Ammon's horn (tissue), 1 donor: ENCODE results near the gene FBXO31.
"Not testable (repeated sequence)": the region's sequence is repeated elsewhere in the genome, so short reads cannot be mapped to it uniquely, and the experiment has no call there.

Source experiments
- DNase-seq: peaks from one replicate; pipeline ENCODE4 v3.0.0-alpha.2; 2016; ENCODE audit warnings: low spot score

FBXO31 gene

DNA sequence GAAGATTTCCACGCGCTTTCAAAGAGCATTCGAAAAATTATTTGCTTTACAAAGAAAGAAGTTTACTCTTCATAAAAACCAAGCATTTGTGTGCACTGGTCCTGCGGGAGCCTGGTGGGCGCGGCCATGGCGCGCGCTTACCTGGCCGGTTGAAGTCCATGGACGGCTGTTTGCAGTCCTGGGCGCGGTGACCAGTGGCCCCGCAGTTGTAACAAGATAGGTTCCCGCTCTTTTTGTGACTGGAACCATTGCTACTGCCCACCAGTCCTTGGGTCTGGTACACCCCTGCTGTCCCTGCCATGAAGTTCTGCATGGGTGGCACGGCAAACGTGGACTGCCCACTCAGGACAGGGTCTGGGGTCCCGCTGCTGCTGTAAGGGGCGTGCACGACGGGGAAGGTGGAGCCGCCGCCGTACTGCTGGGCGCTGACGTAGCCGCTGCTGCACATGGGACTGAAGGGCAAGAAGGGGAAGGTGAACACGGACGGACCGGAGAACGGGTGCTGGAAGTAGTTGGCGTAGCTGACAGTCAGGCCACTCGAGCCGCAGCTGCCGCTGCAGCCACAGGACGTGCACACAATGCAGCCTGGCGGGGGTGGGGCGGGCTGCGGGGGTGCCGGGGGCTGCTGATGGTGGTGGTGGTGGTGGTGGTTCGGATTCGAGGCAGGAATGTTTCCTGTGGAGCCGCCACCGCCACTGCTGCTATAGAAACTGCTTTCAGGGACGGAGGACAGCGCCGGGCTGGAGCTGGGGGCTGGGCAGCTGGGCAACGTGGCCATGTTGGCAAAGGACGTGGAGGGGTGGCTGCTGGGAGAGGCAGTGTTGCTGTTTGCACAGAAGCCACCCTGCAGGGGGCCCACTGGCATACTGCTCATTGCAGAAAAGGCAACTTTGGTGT is 28.0 kb upstream of the FBXO31 start:
- DNase-seq, result peak; percentile 54

DNA sequence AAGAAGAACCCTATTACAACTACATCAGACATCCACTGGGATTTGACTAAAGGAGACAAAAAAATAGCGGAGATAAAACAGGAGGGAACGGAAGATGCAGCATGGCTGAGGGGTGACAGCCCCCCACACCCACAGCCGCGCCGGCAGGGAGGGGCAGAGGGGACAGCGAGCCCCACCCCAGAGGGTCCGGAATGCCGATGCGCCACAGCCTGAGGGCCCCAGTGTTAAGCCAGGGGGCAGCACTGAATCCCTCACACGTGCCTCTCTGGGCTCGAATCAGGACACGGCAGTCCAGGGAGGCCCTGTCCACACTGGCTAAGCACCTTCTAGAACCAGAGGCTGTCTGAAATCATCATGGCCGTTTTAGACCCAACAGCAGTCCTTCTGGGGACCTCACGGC is 27.4 kb upstream of the FBXO31 start:
- no peak for DNase-seq

DNA sequence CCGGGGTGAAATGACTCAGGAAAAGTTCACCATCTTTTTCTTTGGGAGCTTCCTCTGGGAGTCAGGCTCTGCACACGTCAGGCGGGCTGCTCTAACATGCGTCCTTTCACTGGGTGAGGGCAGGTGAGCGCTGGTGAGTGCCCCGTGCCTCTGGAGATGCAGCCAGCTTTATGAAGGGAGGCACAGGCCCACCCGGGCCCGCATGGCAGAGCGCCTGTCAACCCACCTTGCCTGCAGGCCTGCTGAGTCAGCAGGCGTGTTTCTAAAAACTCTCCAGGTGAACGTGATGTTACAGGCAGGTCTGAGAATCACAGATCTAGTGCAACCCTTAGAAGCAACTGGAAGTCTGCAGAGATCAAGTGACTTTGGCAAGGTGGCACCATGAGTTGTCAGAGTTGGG is 27.0 kb upstream of the FBXO31 start:
- no peak for DNase-seq

DNA sequence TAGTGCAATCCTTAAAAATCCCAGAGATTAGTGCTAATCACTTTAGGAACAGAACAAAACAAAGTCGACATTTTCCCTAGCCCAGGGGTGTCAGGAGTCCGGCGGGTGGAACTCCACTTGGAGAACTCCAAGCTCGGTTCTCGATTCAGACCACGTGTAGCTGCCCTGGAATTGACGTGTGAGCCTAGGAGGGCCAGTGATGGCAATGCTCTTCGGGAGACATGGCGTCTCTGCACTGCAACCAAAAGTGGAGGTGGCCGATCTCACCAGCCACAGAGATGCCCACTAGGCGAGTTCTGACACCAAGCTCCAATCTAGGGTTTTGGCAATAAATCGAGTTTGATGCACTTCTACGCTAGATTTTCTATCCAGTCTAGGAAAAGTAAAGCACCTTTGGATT is 26.2 kb upstream of the FBXO31 start:
- DNase-seq, result no peak

DNA sequence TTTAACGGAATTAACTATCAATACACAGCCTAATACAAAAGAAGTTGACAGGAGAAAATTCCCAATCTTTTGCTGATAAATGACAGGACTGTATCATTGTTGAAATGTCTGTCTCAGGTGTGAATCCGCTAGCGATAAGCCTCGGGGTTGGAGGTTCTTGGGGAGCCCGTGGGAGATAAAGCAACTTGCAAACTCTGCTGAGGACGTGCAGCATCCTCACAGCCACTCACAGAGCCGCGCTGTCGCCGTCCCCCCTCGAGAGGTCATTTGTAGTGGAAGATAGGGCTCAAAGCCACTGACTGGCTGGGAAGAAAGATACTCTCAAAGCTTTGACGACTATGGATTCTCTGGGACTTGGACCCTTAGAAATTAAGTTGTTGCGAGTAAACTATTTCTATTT is 25.6 kb upstream of the FBXO31 start:
- DNase-seq, result no peak

DNA sequence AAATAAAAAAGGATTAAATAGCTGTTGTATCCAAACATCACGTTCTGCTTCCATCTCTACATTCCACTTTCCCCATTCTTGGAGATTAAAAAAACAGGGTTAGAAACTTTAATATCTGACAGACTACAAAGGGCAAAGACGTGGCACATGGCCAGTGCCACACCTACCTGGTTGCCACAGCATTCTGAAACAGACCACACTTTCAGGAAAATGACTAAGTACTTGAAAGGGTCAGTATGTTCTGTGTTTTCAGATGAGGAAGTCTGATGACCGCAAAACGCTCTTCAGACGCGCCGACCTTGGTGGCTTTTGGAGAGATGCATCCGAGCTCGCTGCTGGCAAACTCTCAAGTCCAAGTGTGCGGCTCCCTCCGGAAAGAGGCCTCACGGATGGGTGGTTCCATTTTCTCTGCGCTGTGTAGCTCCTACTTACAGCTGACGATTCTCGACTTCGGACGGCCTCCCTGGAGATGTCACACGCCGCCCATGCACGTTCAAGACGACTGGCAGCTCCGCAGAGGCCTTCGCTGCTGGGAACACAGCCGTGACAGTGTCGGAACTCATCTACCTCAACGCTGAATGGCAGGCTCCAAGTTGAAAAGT is 24.0 kb upstream of the FBXO31 start:
- DNase-seq, result no peak

DNA sequence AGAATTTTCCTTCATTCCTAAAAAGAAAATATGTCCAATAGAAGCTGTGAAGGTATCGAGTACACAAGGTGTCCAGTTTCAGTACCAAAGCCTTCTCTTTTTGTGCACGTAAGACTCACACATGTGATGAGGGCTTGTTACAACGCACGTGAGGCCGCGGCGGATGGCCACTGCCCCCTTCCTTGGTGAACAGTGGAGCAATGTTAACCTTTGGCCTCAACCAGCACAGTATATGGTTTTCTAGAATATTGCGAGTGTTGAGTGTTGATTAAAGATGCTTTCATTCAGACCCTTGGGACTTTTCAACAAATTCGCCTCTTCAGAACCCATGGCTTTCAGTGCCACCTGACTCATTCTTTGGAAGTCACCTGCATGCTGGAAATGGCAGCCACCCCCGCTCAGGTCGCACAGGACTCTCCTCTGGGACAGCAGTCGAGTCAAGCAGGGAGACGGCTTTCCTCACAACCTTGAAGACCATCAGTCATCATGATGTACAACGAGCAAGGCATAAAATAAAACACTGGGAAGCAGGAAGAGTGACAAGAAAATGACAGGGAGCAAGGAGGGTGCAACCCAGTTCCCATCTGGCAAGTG is 23.0 kb upstream of the FBXO31 start:
- no peak for DNase-seq

DNA sequence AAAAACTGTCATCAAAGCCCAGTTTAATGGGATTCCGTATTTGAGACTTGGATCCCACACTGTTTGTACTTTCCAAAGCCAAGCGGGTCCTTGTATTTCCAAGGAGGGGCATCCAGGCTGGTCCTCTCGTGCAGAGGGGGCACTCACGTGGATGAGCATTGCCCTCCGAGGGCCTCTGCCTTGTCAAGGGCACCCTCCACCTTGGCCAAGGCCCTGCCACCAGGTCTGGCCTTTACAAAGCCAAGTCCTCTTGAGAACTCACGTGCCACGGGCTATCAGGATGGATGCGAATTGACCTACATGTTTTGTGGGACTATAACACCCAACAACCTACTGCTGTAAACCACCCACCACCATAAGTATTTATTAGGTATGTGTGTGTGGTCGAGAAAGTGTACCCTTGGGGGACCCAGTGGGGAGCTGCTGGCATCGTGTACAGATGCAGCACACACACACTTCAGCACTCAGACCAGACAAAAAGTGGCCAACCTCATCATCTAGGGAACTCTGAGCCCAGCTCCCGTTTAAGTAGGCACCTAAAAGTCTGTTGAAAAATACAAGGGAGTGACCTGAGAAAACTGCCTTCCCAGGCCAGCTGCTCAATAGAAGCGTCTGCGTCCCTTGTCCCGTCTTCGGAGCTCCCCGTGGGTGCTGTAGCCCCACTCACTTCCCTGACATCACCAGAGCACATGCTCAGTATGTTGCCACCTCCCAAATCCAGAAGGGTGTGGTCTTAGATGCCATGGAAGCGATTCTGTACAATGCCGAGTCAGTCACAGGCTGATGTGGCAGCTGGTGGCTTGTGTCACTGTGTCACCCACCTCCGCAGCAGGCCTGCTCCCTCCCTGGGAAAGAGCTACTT is 21.4 kb upstream of the FBXO31 start:
- DNase-seq, result no peak

DNA sequence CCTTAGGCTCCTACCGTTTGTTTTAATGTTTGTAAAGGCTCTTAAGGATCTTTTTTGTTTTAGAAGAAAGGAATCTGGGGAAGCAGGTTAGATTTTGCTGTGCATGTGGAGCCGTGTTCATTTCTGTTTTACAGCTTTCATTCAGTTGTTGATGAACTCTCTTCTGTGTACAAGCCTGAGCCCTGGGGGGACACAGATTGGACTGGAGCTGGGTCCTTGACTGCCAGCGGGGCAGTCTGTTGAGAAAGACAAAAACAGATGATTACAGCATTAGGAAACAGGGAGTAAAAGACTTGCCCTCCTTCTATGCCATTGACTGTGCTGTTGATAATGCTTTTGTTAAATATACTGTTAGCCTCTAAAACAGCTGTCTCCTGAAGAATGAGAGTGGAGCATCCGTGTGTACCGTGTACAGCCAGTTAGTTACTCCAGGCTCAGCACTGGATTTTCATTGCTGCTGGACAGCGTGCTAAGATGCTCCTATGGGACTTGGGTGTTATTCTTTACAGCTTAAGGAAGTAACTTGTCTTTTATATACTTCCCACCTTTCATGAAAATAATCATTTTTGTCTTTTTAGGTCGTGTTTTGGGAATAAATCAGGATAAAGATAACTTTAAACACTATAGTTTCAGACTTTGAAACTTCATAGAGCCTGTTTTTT is 11.7 kb upstream of the FBXO31 start:
- no peak for DNase-seq

DNA sequence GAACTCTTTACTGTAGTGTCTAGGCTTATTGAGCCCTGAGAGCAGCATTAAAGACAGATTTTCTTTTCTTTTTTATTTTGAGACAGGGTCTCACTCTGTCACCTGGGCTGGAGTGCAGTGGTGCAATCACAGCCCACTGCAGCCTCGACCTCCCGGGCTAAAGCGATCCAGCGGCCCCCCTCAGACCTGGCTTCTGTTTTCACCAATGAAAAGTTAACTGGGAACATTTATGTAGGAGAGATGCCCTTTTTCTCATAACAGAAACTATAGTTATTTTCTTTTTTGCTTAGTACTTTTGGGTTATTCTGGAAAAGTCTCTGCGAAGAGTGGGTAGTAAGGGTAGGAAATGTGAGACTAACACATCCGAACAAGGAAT is 10.1 kb upstream of the FBXO31 start:
- DNase-seq, result no peak

DNA sequence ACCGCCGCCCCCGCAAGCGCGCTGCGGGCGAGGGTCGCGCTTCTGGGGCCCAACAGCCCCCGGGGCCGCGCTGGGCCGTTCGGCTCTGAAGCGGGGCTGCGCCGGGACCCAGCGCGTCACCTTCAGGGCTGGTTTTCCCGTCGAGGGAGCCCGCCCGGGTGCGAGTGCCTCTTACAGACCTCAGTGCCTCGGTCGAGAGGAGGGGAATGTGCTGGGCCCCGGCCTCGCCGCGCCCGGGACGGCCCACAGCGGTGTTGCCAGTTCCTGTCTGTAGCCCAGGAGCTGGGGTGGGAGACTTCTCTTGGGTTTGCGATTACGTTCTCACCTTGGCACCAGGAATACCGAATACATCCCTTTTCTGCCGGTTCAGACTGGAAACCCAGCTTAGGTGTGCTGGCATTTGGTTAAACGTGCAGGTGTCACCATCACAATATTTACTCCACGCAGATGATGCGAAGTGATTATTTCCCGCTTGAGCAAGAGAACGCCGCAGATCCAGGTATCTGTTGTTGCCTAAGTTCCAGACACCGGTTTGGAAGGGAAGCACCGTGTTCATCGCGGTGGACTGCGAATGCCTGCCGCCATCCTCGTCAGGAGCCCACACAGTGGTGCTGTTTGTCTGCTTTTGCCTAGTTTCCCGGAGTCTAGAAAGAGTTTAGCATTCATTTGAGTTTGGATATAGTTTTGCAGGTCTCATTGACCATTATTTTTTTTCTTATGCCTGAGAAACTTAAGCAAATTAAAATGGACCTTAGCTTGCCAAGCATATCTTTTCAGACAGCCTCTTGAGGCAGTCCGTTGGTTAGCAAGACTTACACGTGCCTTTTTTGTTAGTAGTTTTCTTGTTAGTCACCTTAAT is 9.5 kb upstream of the FBXO31 start:
- peak; percentile 80 for DNase-seq

DNA sequence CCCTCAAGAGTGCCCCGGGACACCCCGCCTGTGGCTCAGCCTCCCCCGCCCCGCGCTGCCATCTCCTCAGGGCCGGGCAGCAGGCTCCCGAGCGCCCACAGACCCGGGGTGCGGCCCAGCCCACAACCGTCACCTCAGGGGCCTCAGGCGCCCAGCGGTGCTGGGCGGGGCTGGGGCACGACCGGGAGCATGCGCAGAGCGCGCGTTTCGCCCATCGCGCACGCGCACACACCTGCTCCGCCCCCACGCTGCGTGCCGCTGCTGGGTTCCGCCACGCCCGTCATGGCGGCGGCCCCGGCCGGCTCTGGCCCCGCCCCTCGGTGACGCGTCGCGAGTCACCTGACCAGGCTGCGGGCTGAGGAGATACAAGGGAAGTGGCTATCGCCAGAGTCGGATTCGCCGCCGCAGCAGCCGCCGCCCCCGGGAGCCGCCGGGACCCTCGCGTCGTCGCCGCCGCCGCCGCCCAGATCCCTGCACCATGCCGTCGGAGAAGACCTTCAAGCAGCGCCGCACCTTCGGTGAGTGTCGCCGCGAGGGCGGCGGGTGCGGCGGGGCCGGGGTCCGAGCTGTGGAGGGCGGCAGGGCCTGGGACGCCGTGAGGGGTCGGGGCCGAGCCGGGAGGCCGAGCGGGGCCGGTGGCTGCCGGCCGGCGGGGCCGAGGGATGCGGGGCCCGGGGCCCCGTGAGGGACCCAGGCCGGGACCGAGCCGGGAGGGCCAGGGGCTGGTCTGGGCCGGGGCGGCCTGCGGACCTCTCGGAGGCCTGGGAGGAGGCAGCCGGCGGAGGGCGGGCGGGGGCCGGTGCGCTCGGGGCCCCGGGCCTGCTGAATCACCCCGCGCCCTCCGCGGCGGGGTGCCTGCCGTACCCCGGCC is 8.6 kb upstream of the FBXO31 start, which contains the start of gene MAP1LC3B:
Gene MAP1LC3B, plus strand, starts transcription at position 387 of the 871 bp plus-strand sequence. Its CDS starts 92 bp downstream, at position 479.
- DNase-seq, result peak; percentile 98

DNA sequence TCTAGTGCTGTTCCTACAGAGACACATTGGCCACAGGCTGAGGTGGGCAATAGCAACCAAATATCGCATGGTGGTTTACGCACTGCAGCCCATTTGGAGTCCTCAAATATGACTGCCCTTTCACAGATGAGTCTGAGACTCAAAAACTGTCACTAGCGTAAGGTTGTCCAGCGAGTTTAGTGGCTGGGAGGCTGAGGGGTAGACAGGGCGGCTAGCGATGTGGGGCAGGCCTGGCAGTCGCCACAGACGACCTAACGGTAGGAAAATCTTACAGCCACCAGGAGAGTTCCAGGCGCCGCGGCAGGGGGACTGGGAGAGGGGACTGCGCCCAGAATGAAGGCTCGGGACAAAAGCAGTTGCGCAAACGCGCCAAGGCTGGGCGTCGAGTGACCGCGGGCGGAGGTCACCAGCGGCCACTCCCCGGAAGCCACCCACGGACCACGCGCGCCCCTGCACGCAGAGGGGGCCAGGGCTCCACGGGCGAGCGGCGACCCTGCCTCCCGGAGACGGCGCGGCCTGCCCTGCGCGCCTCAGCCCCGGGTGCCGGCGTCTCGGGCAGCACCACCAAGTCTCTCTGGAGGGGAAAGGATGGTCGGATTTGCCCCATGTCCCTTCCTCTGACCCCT is 7.9 kb upstream of the FBXO31 start:
- DNase-seq, result peak; percentile 57

DNA sequence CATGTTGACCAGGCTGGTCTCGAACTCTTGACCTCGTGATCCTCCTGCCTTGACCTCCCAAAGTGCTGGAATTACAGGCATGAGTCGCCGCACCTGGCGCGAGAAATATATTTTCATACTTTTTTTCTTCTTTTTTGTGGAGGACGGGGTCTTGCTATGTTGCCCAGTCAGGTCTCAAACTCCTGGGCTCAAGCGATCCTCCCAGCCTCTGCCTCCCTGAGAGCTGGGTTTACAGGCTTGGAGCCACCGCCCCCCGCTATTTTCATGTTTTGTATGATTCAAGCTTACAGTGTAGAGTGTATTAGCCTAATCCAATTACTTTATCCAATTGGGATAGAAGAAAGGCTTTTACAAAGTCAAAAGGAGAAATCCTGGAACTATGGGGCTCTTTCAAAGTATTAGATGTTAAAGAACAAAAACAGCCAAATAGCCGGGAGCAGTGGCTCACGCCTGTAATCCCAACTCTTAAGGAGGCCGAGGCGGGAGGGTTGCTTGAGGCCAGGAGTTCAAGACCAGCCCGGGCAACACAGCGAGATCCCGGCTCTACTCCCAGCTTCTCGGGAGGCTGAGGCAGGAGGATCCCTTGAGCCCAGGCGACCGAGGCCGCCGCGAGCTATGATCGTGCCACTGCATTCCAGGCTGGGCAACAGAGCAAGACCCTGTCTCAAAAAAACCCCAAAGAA is 7.2 kb upstream of the FBXO31 start:
- DNase-seq, result no peak

DNA sequence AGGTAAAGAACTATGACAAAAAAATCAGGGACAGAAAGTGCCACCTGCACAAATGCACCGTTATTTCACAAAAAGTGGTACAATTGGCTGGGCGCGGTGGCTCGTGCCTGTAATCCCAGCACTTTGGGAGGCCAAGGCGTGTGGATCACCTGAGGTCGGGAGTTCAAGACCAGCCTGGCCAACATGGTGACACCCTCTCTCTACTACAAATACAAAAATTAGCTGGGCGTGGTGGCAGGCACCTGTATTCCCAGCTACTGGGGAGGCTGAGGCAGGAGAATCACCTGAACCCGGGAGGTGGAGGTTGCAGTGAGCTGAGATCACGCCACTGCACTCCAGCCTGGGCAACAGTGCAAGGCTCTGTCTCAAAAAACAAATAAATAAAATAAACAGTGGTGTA is 6.3 kb upstream of the FBXO31 start:
- DNase-seq, result not testable (repeated sequence)

DNA sequence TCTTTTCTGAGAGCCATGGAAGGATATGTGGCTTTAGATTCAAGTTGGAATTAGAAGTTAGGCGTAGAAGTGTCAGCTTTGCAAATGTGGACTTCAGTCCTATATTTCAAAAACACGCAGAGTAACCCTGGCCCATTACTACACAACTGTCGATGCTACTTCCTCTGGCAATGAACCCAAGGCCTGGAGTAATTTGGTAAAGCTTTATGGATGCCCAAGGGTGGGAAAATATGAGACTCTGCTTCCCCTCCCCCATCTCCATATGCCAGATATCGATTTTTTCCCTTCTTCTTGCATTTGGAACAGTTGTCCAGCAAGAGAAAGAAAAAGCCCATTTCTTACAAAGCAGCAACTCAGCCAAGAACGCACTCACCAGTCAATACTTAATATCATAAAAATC is 5.7 kb upstream of the FBXO31 start:
- no peak for DNase-seq

DNA sequence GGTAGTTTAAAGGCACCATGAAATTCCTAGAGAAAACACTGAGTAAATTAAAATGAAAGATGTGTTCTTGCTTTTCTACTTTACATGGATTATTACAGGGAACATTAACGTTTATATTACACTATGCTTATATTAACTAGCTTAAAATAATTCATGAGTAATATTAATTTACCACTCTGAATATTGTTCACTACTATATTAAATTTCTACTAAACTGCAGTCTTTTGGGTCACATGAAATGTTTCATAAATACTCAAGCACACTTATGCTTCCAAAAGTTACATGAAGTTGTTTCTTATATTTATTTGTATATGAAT is 5.2 kb upstream of the FBXO31 start:
- DNase-seq, result no peak

DNA sequence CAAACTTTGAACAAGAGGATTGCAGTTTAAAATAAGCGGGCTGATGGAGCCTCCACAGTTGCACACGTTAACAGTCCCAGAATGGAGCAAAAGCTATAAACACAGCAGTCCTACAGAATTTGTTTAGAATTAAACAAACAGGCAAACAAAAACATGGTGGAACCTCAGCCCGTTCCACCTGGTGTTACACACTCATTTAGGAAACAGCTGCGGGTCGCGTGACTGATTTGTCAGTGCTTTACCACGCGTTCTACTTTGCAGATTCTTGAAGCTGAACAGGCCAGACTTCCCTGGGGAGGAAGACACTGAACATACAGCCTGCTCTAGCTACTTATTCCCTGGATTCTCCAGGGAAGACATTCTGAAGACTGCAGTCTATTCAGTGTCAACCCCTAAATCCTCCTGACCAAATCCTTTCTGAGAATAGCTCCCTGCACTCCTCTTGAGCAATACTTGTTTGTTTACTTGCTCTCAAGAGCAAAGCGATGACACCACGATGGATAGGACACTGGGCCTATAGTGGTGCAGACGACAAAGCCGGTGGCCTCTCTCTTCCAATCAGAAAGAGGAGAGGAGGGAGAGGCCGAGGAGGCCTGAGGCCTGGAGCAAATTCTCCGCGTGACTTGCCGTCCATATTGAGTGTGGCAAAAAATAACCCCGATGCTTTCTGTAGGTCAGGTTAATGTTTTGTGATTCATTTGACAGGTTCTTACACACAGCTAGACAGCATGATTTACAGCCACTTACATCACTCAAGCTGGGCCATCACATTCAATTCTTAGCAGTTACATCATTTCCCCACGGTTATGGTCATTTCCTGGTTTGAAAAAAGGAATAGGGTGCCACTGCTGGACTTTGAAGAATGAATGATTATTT is 4.6 kb upstream of the FBXO31 start:
- peak; percentile 99 for DNase-seq
